GM19025 (cell line): ENCODE results near the gene FBXO7.

ENCODE experiments used
- ATAC-seq: cut with Tn5 transposase; IDR thresholded peaks from one replicate; pipeline ENCODE4 v1.9.1; 2021; ENCODE audit warnings: mild to moderate bottlenecking, low read depth, moderate library complexity; ENCODE audit not compliant: unreplicated experiment

FBXO7 gene

DNA sequence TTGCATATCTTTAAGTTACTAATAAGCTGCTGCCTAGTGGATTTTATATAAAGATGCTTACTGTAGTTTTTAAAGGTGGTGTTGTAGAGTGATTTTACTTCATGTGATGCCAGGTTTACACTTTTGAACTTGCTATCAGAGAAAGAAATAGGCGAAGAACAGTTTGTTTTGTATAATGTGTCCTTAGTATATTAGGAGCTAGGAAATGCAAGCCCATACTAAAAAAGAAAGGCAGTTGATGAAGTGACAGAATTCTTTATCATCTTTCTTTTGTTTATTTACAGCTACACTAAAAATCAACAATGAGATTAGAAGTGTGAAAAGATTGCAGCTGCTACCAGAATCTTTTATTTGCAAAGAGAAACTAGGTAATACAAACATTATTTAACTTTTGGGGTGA, 12.8 kb downstream of the FBXO7 start:
- no peak for ATAC-seq

- no peak for ATAC-seq
Measured at GRCh38 chr22:32489377-32489776, 14.8 kb downstream of the FBXO7 start.

DNA sequence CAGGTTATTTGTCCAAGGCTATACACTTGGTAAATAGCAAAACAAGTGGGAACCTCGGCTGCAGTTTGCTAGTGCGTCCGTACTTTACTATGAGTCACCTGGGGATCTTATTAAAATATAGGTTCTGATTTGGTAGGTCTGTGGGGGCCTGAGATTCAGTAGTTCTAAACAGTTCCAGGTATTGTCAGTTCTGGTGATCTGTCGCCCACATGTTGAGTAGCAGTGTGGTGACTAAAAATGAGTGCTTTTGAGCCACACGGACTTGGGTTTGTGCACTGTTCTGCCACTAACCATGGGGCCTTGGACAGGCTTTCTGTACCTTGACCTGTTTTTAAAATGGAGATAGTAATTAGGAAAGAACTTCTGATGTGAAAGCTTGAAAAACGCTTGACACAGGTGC, 15.7 kb downstream of the FBXO7 start:
- no peak for ATAC-seq

DNA sequence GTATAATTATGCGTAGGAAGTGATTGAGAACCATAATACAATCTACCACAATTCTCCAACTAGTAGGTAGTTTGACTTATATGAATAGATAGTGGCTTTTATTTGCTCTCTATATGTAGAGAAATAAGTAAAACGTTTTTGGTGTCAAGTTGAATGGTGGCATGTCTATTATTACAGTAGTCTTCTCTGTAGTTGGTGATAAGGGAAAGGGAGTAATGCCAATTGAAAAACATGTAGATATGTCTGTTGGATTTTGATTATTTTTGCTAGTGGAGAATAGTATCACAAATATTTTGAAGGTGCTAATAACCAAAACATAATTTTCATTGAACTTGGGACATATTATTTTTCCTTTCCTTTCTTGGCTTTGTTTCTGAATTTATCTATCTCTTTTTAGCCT, 17.5 kb downstream of the FBXO7 start:
- ATAC-seq = no peak

DNA sequence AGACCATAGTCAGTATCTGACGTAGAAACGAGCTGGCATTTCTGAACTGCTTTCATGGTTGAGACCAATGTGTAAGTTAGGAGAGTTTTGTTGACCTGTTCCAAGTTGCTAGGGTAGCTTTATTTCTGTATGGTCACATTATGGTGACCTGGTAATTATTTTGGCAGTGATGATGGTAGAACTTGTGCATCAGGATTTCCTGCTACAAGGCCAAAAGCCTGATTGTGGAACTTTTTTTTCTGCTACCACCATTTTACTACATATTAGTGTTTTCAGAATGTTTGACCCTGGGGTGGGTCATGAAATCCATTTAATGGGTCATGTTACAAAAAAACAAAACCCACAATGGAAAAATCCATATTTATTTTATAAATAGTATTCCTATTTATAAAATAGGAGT, 18.9 kb downstream of the FBXO7 start:
- no peak for ATAC-seq

GRCh38 chr22:32494971-32495370, 20.4 kb downstream of the FBXO7 start:
- no peak for ATAC-seq

- no peak for ATAC-seq
Measured at GRCh38 chr22:32499666-32500065, 25.1 kb downstream of the FBXO7 start.

- no peak for ATAC-seq
Measured at GRCh38 chr22:32501836-32502752, 27.5 kb downstream of the FBXO7 start.

- ATAC-seq = no peak
Measured at GRCh38 chr22:32509045-32509444, 34.4 kb downstream of the FBXO7 start.

GRCh38 chr22:32511274-32511673, 36.7 kb downstream of the FBXO7 start:
- no peak for ATAC-seq

DNA sequence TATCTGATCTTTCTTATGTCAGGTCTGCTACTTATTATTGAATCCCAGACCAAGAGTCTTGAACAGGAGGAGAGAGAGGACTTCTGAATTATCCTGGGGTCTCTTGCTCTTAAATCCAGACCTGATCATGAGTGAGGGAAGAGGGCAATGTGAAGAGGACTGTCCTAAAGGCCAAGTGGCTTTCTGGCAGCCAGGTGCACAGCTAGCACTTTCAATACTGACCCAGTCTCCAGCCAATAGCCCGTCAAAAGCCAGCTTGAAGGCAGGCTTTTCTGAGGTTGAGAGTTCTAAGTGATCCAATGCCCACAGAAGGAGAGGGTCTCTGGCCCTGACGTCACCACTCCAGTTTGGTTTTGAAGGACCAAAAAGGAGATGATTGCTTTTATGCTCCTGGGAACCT, 37.2 kb downstream of the FBXO7 start:
- no peak for ATAC-seq

DNA sequence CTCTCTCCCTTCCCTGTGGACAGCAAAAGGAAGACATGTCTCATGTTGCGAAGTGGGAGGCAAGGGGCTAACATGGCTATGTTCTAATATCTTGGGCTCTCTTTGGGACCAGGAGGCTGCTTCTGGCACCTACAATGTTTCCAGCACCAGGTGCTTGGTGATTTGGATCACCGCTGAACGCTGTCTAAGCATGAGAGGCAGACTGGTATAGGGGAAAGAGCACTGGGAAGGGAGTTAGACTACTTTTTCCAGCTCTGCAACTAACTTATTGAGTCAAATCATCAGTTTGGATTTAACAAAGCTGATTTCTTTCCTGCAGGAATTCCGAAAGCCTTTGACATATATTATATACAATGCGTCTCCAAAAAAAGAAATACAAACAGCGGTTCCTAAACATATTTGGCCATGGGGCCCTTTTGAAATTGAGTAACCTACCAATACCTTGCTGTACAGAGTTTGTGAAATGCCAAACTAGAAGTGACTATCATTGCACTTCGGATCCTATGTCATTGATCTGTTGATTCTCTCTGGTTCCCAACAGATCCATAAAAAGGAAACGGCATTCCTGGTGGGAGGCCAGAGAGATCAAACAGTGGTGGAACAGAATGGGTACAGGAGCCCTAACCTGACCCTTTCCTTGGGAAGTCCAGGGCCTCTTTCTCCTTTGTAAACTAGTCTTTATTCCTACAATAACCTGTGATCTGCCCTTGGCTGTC, 37.8 kb downstream of the FBXO7 start:
- ATAC-seq = no peak

GRCh38 chr22:32515084-32515483, 40.5 kb downstream of the FBXO7 start:
- ATAC-seq = no peak

GRCh38 chr22:32517488-32517887, 42.9 kb downstream of the FBXO7 start:
- ATAC-seq = no peak

DNA sequence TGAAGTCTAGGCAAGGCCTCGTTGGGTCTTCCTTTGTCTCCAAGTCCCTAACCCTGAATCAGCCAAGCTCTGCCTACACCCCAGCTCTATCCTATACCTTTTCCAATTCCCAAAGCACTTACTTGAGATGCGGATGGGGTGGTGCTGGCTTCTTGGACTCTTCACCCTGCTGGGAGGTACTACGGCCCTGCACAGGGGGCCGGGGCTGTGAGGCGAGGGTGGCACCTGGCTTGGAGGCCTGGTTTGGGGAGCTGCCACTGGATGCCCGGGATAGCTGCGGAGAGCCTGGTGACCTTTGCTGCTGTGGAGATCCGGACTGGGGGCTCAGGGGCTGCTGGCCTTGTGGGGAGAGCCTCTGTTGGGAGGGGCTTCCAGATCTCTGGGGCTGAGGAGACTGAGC, 43.3 kb downstream of the FBXO7 start:
- ATAC-seq = no peak

DNA sequence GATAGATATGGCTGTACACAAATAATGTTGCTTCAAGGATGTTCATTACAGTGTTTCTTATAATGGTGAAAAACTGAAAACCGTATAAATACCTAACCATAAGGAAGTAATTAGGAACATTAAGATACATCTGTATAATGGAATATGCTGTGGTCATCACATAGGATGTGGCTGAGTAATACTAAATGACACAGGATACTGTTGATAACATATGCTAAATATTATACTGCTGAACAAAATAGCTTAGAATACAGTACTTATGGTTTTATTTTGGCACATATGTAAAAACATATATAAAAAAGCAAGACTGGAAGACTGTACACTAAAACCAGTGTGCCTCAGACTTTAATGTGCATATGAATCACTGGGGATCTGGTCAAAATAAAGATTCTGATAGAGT, 43.8 kb downstream of the FBXO7 start:
- ATAC-seq = no peak

GRCh38 chr22:32518848-32519247, 44.2 kb downstream of the FBXO7 start:
- no peak for ATAC-seq

GRCh38 chr22:32520612-32521011, 46.0 kb downstream of the FBXO7 start:
- no peak for ATAC-seq

GRCh38 chr22:32522237-32522636, 47.6 kb downstream of the FBXO7 start:
- no peak for ATAC-seq

- no peak for ATAC-seq
Measured at GRCh38 chr22:32527756-32528155, 53.1 kb downstream of the FBXO7 start.

DNA sequence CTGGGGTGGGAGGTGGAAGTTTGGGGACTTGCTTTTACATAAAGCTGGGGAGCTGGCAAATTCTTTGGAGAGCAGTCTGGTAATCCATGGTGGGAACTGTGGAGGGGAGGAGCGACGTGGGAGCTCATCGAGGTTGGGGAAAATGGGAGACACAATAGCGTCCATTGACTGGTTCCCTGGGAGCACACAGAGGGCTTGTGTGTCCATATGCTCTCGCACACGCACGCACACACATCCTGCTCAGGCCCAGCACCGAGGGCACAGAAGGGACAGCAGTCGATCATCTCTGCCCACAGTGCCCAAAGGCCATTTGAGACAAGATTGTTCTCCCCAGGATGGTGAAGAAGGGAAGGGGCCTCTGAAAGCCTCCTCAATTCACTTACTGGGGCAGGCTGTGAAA, 53.7 kb downstream of the FBXO7 start:
- ATAC-seq = no peak
